ENCODE data around the gene ALG1. TPM values are rescaled to one million over a fixed set of nuclear protein-coding genes. Genes with fewer than 3 reads are reported as not detected.

Gene ALG1
- total and polyA plus RNA-seq, 5 donors from 2014 or later: 13.4 to 38.8 (median 34.0) TPM

DNA sequence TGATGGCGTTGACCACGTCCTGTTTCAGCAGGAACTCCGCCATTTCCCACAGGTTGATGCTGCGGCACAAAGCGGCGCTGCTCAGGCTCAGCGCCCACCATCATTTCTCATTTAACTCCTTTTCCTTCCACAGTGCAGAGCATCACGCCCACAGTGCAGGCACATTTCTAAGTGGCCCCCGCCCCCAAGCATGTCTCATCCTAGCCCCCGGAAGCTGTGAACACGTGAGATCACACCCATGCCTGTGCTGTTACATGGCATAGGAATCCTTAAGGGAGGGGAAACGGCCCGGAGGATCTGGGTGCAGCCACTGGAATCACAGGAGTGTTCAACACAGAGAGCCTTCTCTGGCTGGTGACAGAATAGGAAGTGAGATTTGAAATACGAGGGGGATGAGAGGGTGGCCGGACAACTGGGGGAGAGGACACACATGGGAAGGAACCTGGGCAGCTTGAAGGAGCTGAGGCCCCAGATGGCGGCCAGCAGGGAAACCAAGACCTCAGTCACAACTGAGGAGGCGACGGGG lies 42.6 kb upstream of the ALG1 start:
- H3K4me3 Mint-ChIP-seq: peak overlapping the region in 1 of 4 donors; percentile 28
- Histone ChIP-seq H3K9me3 (ENCODE audit: control insufficient read depth in 2 of 2, low read length in 2 of 2) (no peaks in the 10 kb centered on the region), H3K4me3 (ENCODE audit: low read depth, low read length) (no peak overlapping the region), H3K4me1 (ENCODE audit: control insufficient read depth, insufficient read depth, low read length, poor library complexity, severe bottlenecking) (peaks cover 14% of the 10 kb centered on the region), H3K36me3 (ENCODE audit: control insufficient read depth, insufficient read depth, low read length) (peaks cover 4% of the 10 kb centered on the region), H3K27me3 (ENCODE audit: control insufficient read depth, insufficient read depth, low read length) (no peaks in the 10 kb centered on the region), H3K27ac (ENCODE audit: insufficient read depth, low read length, poor library complexity, severe bottlenecking) (no peak overlapping the region)
- H3K36me3 Mint-ChIP-seq: peaks cover 6% of the 10 kb centered on the region
- H3K27ac Mint-ChIP-seq: peak overlapping the region in 1 of 3 donors; percentile 62
- ATAC-seq (ENCODE audit: low read depth in 2 of 2) (no peak), DNase-seq (no peak)
- no peaks in the 10 kb centered on the region for H3K9me3 Mint-ChIP-seq
- peaks cover 3 to 19% (median 11%) of the 10 kb centered on the region in 4 donors for H3K4me1 Mint-ChIP-seq
- H3K27me3 Mint-ChIP-seq: no peaks in the 10 kb centered on the region

DNA sequence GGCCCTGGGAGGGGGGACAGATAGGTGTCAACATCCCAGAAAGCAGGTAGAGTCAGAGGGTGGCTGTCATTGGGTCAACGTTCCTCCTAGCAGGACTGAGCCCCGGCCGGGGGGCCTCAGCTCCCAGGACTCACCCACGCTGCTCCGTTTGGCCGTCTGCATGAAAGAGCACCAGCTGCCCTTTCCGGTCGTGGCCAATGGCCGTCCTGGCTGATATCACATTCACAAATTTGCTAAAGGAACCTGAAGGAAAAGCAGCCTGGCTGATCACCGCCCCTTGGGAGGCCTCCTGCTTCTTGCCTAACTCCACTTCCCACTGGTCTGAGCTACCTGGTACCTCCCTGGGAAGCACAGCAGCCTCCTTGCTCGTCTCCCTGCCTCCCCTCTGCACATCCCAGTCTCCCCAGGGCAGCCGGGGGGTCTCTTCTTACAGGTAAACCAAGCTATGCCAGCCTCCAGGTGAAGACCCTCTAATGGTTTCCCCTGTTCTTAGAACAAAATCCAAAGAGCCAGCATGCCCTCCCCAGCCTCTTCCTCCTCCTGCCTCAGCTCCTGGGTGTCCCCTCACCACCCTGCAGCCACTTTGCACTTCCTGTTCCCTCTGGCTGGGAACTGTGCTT lies 41.3 kb upstream of the ALG1 start:
- Histone ChIP-seq H3K27me3 (ENCODE audit: control insufficient read depth, insufficient read depth, low read length) (no peaks in the 10 kb centered on the region), H3K36me3 (ENCODE audit: control insufficient read depth, insufficient read depth, low read length) (peaks cover 4% of the 10 kb centered on the region), H3K9me3 (ENCODE audit: control insufficient read depth in 2 of 2, low read length in 2 of 2) (no peaks in the 10 kb centered on the region), H3K27ac (ENCODE audit: insufficient read depth, low read length, poor library complexity, severe bottlenecking) (no peak overlapping the region), H3K4me3 (ENCODE audit: low read depth, low read length) (no peak overlapping the region), H3K4me1 (ENCODE audit: control insufficient read depth, insufficient read depth, low read length, poor library complexity, severe bottlenecking) (peaks cover 20% of the 10 kb centered on the region)
- no peaks in the 10 kb centered on the region for H3K9me3 Mint-ChIP-seq
- H3K27ac Mint-ChIP-seq: no peak overlapping the region
- H3K4me1 Mint-ChIP-seq: peaks cover 8 to 29% (median 19%) of the 10 kb centered on the region in 4 donors
- no peak for DNase-seq
- no peaks in the 10 kb centered on the region for H3K27me3 Mint-ChIP-seq
- no peak for ATAC-seq (ENCODE audit: low read depth in 2 of 2)
- H3K36me3 Mint-ChIP-seq: peaks cover 6% of the 10 kb centered on the region
- H3K4me3 Mint-ChIP-seq: peak overlapping the region in 1 of 4 donors; percentile 52

- ATAC-seq (ENCODE audit: low read depth in 2 of 2): no peak
- H3K27ac ChIP-seq (ENCODE audit: insufficient read depth, low read length, poor library complexity, severe bottlenecking): no peak overlapping the region
- DNase-seq: no peak
- Mint-ChIP-seq H3K36me3 (peaks cover 6% of the 10 kb centered on the region), H3K27me3 (no peaks in the 10 kb centered on the region), H3K4me3 (peak overlapping the region; percentile 35 to 82 (median 76)), H3K9me3 (no peaks in the 10 kb centered on the region), H3K4me1 (peaks cover 8 to 29% (median 19%) of the 10 kb centered on the region in 4 donors), H3K27ac (no peak overlapping the region)
- H3K27me3 ChIP-seq (ENCODE audit: control insufficient read depth, insufficient read depth, low read length): no peaks in the 10 kb centered on the region
- no peaks in the 10 kb centered on the region for H3K9me3 ChIP-seq (ENCODE audit: control insufficient read depth in 2 of 2, low read length in 2 of 2)
- peaks cover 4% of the 10 kb centered on the region for H3K36me3 ChIP-seq (ENCODE audit: control insufficient read depth, insufficient read depth, low read length)
- peaks cover 20% of the 10 kb centered on the region for H3K4me1 ChIP-seq (ENCODE audit: control insufficient read depth, insufficient read depth, low read length, poor library complexity, severe bottlenecking)
- no peak overlapping the region for H3K4me3 ChIP-seq (ENCODE audit: low read depth, low read length)
These were observed 40.0 kb upstream of the ALG1 start for GRCh38 chr16:5031601-5032000.

GRCh38 chr16:5032748-5033167 lies 38.9 kb upstream of the ALG1 start:
- H3K4me3 Mint-ChIP-seq: peak overlapping the region; percentile 81 to 87 (median 84)
- peaks cover 4% of the 10 kb centered on the region for H3K36me3 ChIP-seq (ENCODE audit: control insufficient read depth, insufficient read depth, low read length)
- no peaks in the 10 kb centered on the region for H3K27me3 ChIP-seq (ENCODE audit: control insufficient read depth, insufficient read depth, low read length)
- H3K9me3 Mint-ChIP-seq: no peaks in the 10 kb centered on the region
- peaks cover 6% of the 10 kb centered on the region for H3K36me3 Mint-ChIP-seq
- H3K4me1 ChIP-seq (ENCODE audit: control insufficient read depth, insufficient read depth, low read length, poor library complexity, severe bottlenecking): peaks cover 20% of the 10 kb centered on the region
- peak overlapping the region; percentile 44 for H3K4me3 ChIP-seq (ENCODE audit: low read depth, low read length)
- peaks cover 8 to 29% (median 19%) of the 10 kb centered on the region in 4 donors for H3K4me1 Mint-ChIP-seq
- H3K27me3 Mint-ChIP-seq: no peaks in the 10 kb centered on the region
- ATAC-seq (ENCODE audit: low read depth in 2 of 2) (no peak), DNase-seq (no peak)
- H3K9me3 ChIP-seq (ENCODE audit: control insufficient read depth in 2 of 2, low read length in 2 of 2): no peaks in the 10 kb centered on the region
- H3K27ac ChIP-seq (ENCODE audit: insufficient read depth, low read length, poor library complexity, severe bottlenecking): no peak overlapping the region
- peak overlapping the region; percentile 38 to 83 (median 66) for H3K27ac Mint-ChIP-seq

DNA sequence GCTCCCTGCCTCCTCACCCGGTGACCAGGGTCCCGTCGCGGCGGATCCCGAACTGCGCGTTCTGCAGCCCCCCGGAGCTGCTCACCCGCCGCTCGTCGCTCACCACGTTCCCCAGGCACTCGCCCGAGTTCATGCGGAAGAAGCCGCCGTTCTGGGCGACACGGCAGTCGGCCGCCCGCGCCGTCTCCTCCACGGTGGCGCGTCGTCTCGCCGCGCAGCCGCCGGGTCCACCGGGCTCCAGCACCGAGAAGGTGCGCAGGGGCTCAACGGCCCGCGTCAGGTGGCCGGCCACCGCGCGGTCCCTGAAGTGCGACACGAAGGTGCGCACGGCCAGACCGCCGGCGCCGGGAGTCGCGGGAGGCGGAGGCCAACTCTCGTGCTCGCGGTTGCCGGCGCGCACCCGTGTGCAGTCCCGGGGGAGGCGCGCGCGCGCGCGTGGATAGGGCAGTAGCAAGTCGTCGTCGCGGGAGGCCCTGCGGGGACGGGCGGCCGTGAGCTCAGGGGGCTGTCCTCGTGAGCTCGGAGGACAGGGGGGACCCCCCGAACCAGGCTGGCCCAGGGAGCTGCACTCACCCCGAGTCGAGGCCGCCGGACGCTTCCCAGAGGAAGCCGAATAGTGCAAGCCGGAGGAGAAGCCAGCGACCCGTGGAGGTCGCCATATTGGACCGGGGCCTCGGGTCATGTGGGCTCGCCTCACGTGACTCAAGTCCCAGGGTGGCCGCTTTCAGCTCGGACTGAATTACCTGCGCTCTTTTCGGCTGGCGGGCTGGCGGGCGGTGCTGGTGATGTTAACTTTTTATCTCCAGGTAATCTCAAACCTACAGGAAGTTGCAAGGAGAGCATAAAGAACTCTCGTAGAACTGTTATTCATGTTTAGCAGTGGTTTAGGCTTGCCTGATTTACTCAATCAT lies 38.1 kb upstream of the ALG1 start, which contains the start of gene NAGPA:
Gene NAGPA (minus strand): TSS at position 680 of the 911 bp plus-strand sequence. CDS start 21 bp downstream, at position 659.
- peak; percentile 87 to 92 for ATAC-seq (ENCODE audit: low read depth in 2 of 2)

DNA sequence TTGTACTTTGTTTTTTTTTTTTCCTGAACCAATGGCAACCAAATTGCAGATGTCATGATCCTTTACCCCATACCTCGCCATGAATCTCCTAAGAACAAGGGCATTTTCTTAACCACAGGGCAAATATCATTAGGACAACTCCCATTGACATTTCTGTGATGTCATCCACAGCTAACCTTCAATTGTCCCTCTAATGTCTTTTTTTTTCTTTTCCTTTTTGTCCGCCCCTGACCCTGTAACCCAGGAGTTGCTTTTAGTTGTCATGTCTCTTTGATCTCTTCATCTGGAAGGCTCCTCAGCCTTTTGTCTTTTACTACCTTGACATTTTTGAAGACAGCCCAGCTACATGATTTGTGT lies 37.5 kb upstream of the ALG1 start:
- no peak for DNase-seq
- H3K36me3 ChIP-seq (ENCODE audit: control insufficient read depth, insufficient read depth, low read length): peaks cover 4% of the 10 kb centered on the region
- H3K9me3 Mint-ChIP-seq: no peaks in the 10 kb centered on the region
- H3K4me1 ChIP-seq (ENCODE audit: control insufficient read depth, insufficient read depth, low read length, poor library complexity, severe bottlenecking): peaks cover 20% of the 10 kb centered on the region
- peak overlapping the region; percentile 86 to 93 (median 90) for H3K4me3 Mint-ChIP-seq
- no peaks in the 10 kb centered on the region for H3K27me3 Mint-ChIP-seq
- H3K36me3 Mint-ChIP-seq: peaks cover 10% of the 10 kb centered on the region
- no peaks in the 10 kb centered on the region for H3K9me3 ChIP-seq (ENCODE audit: control insufficient read depth in 2 of 2, low read length in 2 of 2)
- H3K4me1 Mint-ChIP-seq: peaks cover 8 to 29% (median 19%) of the 10 kb centered on the region in 4 donors
- H3K27me3 ChIP-seq (ENCODE audit: control insufficient read depth, insufficient read depth, low read length): no peaks in the 10 kb centered on the region
- H3K4me3 ChIP-seq (ENCODE audit: low read depth, low read length): peak overlapping the region; percentile 87
- no peak for ATAC-seq (ENCODE audit: low read depth in 2 of 2)
- H3K27ac Mint-ChIP-seq: peak overlapping the region; percentile 88 to 94 (median 92)
- peak overlapping the region; percentile 69 for H3K27ac ChIP-seq (ENCODE audit: insufficient read depth, low read length, poor library complexity, severe bottlenecking)

More for the DNA sequence above, 38.1 kb upstream of the ALG1 start, which contains the start of gene NAGPA:
- H3K9me3 ChIP-seq (ENCODE audit: control insufficient read depth in 2 of 2, low read length in 2 of 2): no peaks in the 10 kb centered on the region
- Mint-ChIP-seq H3K27ac (peak within 1 kb of the TSS; percentile 88 to 94 (median 92)), H3K4me3 (peak within 1 kb of the TSS; percentile 86 to 93 (median 90)), H3K36me3 (peaks cover 7% of the 10 kb centered on the region), H3K27me3 (no peaks in the 10 kb centered on the region), H3K4me1 (peaks cover 8 to 29% (median 19%) of the 10 kb centered on the region in 4 donors), H3K9me3 (no peaks in the 10 kb centered on the region)
- no peaks in the 10 kb centered on the region for H3K27me3 ChIP-seq (ENCODE audit: control insufficient read depth, insufficient read depth, low read length)
- peaks cover 20% of the 10 kb centered on the region for H3K4me1 ChIP-seq (ENCODE audit: control insufficient read depth, insufficient read depth, low read length, poor library complexity, severe bottlenecking)
- H3K4me3 ChIP-seq (ENCODE audit: low read depth, low read length): peak within 1 kb of the TSS; percentile 87
- peaks cover 4% of the 10 kb centered on the region for H3K36me3 ChIP-seq (ENCODE audit: control insufficient read depth, insufficient read depth, low read length)
- H3K27ac ChIP-seq (ENCODE audit: insufficient read depth, low read length, poor library complexity, severe bottlenecking): peak within 1 kb of the TSS; percentile 69
- peak; percentile 74 to 89 (median 87) for DNase-seq

GRCh38 chr16:5035909-5036227 lies 35.8 kb upstream of the ALG1 start:
- Mint-ChIP-seq H3K4me1 (peaks cover 8 to 29% (median 19%) of the 10 kb centered on the region in 4 donors), H3K27ac (peak overlapping the region in 1 of 3 donors; percentile 45), H3K4me3 (peak overlapping the region in 2 of 4 donors; percentile 1 to 49), H3K27me3 (peaks cover 3% of the 10 kb centered on the region), H3K36me3 (peaks cover 10% of the 10 kb centered on the region), H3K9me3 (no peaks in the 10 kb centered on the region)
- H3K4me1 ChIP-seq (ENCODE audit: control insufficient read depth, insufficient read depth, low read length, poor library complexity, severe bottlenecking): peaks cover 20% of the 10 kb centered on the region
- no peak overlapping the region for H3K27ac ChIP-seq (ENCODE audit: insufficient read depth, low read length, poor library complexity, severe bottlenecking)
- no peaks in the 10 kb centered on the region for H3K36me3 ChIP-seq (ENCODE audit: control insufficient read depth, insufficient read depth, low read length)
- DNase-seq (no peak), ATAC-seq (ENCODE audit: low read depth in 2 of 2) (no peak)
- no peaks in the 10 kb centered on the region for H3K9me3 ChIP-seq (ENCODE audit: control insufficient read depth in 2 of 2, low read length in 2 of 2)
- no peaks in the 10 kb centered on the region for H3K27me3 ChIP-seq (ENCODE audit: control insufficient read depth, insufficient read depth, low read length)
- H3K4me3 ChIP-seq (ENCODE audit: low read depth, low read length): no peak overlapping the region

All from CD4-positive, CD25-positive, alpha-beta regulatory T cell (primary cell).